OCI-LY1 (cell line): Measurements from ENCODE around the gene KLHL5.

Experiments
- CTCF ChIP-seq: fragments of 200-600 bp; sonication (generic), shearing (Covaris generic); IDR thresholded peaks from 2 replicates; pipeline ENCODE4 v1.5.1; 2017; ENCODE audit warnings: mild to moderate bottlenecking, antibody characterized with exemption, low read length, moderate library complexity, mixed read lengths
- EZH2 ChIP-seq: fragments of 200-600 bp; sonication (generic), shearing (Covaris generic); IDR thresholded peaks from 2 replicates; pipeline ENCODE4 v1.8.0; 2017; ENCODE audit warnings: borderline replicate concordance, mixed run types, mild to moderate bottlenecking, antibody characterized with exemption, low read length, moderate library complexity, mixed read lengths

- TF ChIP-seq EZH2 (no peak), CTCF (no peak)
These were observed 64.4 kb downstream of the KLHL5 start for GRCh38 chr4:39126256-39127095.
